OCI-LY7 (cell line): ENCODE results near the gene STK10. TPM values are rescaled to one million over a fixed set of nuclear protein-coding genes. Genes with fewer than 3 reads are reported as not detected.

ENCODE experiments used
- BruUV-seq: library from RNA; stranded (reverse); fragments of 400-500 nt; replicated peaks from 2 replicates; lab custom pipeline; 2021; lab: Mats Ljungman, UMichigan
- CTCF ChIA-PET: fragments of 300-600 bp; sonication (Branson Sonifier 250); formaldehyde crosslinking; loops from one replicate; lab custom pipeline; 2022; ENCODE audit warnings: antibody characterized with exemption; ENCODE audit not compliant: unreplicated experiment; lab: Charles Lee
- POLR2A ChIA-PET: fragments of 300-600 bp; sonication (Branson Sonifier 250); formaldehyde crosslinking; loops from one replicate; lab custom pipeline; 2022; ENCODE audit warnings: antibody characterized with exemption; lab: Charles Lee
- DNase-seq: peaks from one replicate; pipeline ENCODE4 v3.0.0-alpha.2; 2015; ENCODE audit warnings: low spot score
- H2AFZ ChIP-seq: fragments of 200-600 bp; sonication (generic), shearing (Covaris generic); 2 replicates; pipeline ENCODE4 v1.6.1; 2014; ENCODE audit warnings: mild to moderate bottlenecking, antibody characterized with exemption, low read length, moderate library complexity
- H3K27ac ChIP-seq: fragments of 200-600 bp; sonication (generic); 2 replicates; pipeline ENCODE4 v1.5.1; 2014; ENCODE audit warnings: mixed run types, low read depth, mild to moderate bottlenecking, moderate library complexity, low read length, inconsistent platforms; ENCODE audit not compliant: poor library complexity, severe bottlenecking
- H3K36me3 ChIP-seq: fragments of 200-600 bp; sonication (generic); 2 replicates; pipeline ENCODE4 v1.6.1; 2014; ENCODE audit warnings: mild to moderate bottlenecking, antibody characterized with exemption, low read length, moderate library complexity, mixed read lengths; ENCODE audit not compliant: insufficient read depth
- H3K4me1 ChIP-seq: fragments of 200-600 bp; sonication (generic); 2 replicates; pipeline ENCODE4 v1.5.1; 2014; ENCODE audit warnings: mild to moderate bottlenecking, low read length; ENCODE audit not compliant: insufficient read depth, poor library complexity, severe bottlenecking
- H3K4me2 ChIP-seq: fragments of 200-600 bp; sonication (generic); 2 replicates; pipeline ENCODE4 v1.6.1; 2014; ENCODE audit warnings: mild to moderate bottlenecking, low read length
- H3K4me3 ChIP-seq: fragments of 200-600 bp; sonication (generic); 2 replicates; pipeline ENCODE4 v1.5.1; 2014; ENCODE audit warnings: mild to moderate bottlenecking, low read depth, low read length; ENCODE audit not compliant: poor library complexity, severe bottlenecking
- H3K79me2 ChIP-seq: fragments of 200-600 bp; sonication (generic); 2 replicates; pipeline ENCODE4 v1.6.1; 2016; ENCODE audit warnings: low read depth, mild to moderate bottlenecking, low read length, moderate library complexity, mixed read lengths; ENCODE audit not compliant: insufficient read depth
- H3K9me2 ChIP-seq: fragments of 200-600 bp; sonication (generic); 2 replicates; pipeline ENCODE4 v1.6.1; 2016; ENCODE audit warnings: mild to moderate bottlenecking, low read length, mixed read lengths; ENCODE audit not compliant: insufficient read depth
- H3K9me3 ChIP-seq: fragments of 200-600 bp; sonication (generic); 2 replicates; pipeline ENCODE4 v1.6.1; 2014; ENCODE audit warnings: mild to moderate bottlenecking, mixed run types, low read length, mixed read lengths
- H4K20me1 ChIP-seq: fragments of 200-600 bp; sonication (generic); 2 replicates; pipeline ENCODE4 v1.6.1; 2014; ENCODE audit warnings: mild to moderate bottlenecking, antibody characterized with exemption, low read length, moderate library complexity, mixed read lengths; ENCODE audit not compliant: insufficient read depth
- EZH2phosphoT487 ChIP-seq: fragments of 200-600 bp; sonication (generic); IDR thresholded peaks from 2 replicates; pipeline ENCODE4 v1.6.1; 2018; ENCODE audit warnings: low read depth, borderline replicate concordance, mild to moderate bottlenecking, mixed run types, antibody characterized with exemption, low read length, moderate library complexity, mixed read lengths
- intact Hi-C: fragments of 100-400 bp; cut with micrococcal nuclease; formaldehyde crosslinking; loops from one replicate; pipeline ENCODE4 v1.10.0; 2022; ENCODE audit not compliant: unreplicated experiment
- total RNA-seq, 2 experiments: library from RNA; depleted of rRNA in 1 of 2; stranded (reverse); fragments of >200 nt in 1 of 2; shearing (Covaris generic) in 1 of 2; gene quantifications; 2 replicates each; pipeline ENCODE4 v1.2.3, GENCODE V29; 2014 to 2022
- TF ChIP-seq, protein P1 (sequence below): fragments of 200-600 bp; sonication (generic); conservative IDR thresholded peaks from 2 replicates; pipeline ENCODE4 v1.5.1; 2014; ENCODE audit warnings: mild to moderate bottlenecking, antibody characterized with exemption, low read length, moderate library complexity, mixed read lengths

The STK10 gene
- total RNA-seq, 2 experiments from 2014 or later, result 53.7 to 89.7 TPM

DNA sequence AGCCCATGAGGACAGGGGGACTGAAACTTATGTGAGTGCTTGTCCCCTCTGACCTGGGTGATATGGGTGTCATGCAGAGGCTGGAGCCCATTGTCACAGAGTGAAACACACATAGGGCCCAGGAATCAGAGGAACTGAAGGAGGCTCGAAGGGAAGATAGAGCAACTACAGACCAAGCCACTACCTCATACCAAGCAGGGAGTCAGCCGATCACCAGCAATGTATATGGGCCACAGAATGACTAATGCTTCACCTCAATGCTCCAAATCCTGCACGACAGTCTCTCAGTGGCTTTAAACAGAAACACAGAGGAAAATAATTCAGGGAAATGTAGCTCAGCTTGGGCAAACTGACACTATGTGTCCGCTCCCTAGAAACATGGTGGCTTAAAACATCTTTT lies 172.7 kb downstream of the STK10 start:
- no peaks in the 10 kb centered on the region for H4K20me1 ChIP-seq
- no TSS peak for BruUV-seq
- H3K9me2 ChIP-seq, result no peaks in the 10 kb centered on the region
- no peaks in the 10 kb centered on the region for H3K4me1 ChIP-seq
- H3K4me3 ChIP-seq, result no peak overlapping the region
- no peaks in the 10 kb centered on the region for H3K9me3 ChIP-seq
- no peaks in the 10 kb centered on the region for H3K79me2 ChIP-seq
- H2AFZ ChIP-seq, result no peak overlapping the region
- no peaks in the 10 kb centered on the region for H3K36me3 ChIP-seq
- ChIA-PET POLR2A (no interaction called here), CTCF (no interaction called here)
- DNase-seq, result no peak
- intact Hi-C loops, result no loop called here
- TF ChIP-seq, protein P1, sequence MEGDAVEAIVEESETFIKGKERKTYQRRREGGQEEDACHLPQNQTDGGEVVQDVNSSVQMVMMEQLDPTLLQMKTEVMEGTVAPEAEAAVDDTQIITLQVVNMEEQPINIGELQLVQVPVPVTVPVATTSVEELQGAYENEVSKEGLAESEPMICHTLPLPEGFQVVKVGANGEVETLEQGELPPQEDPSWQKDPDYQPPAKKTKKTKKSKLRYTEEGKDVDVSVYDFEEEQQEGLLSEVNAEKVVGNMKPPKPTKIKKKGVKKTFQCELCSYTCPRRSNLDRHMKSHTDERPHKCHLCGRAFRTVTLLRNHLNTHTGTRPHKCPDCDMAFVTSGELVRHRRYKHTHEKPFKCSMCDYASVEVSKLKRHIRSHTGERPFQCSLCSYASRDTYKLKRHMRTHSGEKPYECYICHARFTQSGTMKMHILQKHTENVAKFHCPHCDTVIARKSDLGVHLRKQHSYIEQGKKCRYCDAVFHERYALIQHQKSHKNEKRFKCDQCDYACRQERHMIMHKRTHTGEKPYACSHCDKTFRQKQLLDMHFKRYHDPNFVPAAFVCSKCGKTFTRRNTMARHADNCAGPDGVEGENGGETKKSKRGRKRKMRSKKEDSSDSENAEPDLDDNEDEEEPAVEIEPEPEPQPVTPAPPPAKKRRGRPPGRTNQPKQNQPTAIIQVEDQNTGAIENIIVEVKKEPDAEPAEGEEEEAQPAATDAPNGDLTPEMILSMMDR, result no peak
- no peak for TF ChIP-seq EZH2phosphoT487
- no peak overlapping the region for H3K4me2 ChIP-seq
- H3K27ac ChIP-seq, result no peak overlapping the region

DNA sequence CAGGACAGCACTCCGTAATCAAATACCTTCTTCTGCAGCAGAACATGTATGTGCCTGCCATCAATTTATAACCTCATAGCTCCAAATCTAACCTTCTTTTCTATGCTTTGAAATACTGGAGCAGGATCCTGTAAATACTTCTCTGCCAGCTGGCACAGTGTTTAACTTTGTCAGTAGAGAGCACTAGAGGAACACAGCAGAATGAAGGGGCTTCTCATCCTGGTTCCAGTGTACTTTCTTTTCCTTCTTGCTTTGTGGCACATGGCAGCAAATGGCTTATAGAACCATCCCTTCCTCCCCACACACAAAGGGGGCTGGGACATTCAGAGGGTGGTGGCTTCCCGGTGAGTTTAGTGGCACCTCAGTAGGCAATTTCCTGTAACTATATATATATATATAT lies 177.7 kb downstream of the STK10 start:
- peaks cover 12% of the 10 kb centered on the region for H3K79me2 ChIP-seq
- H3K4me3 ChIP-seq, result no peak overlapping the region
- no peaks in the 10 kb centered on the region for H3K36me3 ChIP-seq
- H3K9me3 ChIP-seq, result no peaks in the 10 kb centered on the region
- H3K9me2 ChIP-seq, result no peaks in the 10 kb centered on the region
- H4K20me1 ChIP-seq, result peaks cover 2% of the 10 kb centered on the region; the same call in 1 of the 2 replicates
- POLR2A ChIA-PET, result interaction anchor here (0.7 to 4.4 kb wide), 4 partner anchors 12 to 99 kb away, joined by 3 to 13 read pairs (median 3); no protein-coding TSS in a partner anchor
- H3K27ac ChIP-seq, result no peak overlapping the region
- H3K4me1 ChIP-seq, result peaks cover 11% of the 10 kb centered on the region
- no peak overlapping the region for H3K4me2 ChIP-seq
- peak; percentile 24 for DNase-seq
- no peak overlapping the region for H2AFZ ChIP-seq
- CTCF ChIA-PET, result interaction anchor here (0.5 kb wide), 1 partner anchor 49 kb away, joined by 5 read pairs; no protein-coding TSS in a partner anchor
- no TSS peak for BruUV-seq
- TF ChIP-seq, protein P1, result peak; percentile 45
- no peak for TF ChIP-seq EZH2phosphoT487
- intact Hi-C loops, result no loop called here

DNA sequence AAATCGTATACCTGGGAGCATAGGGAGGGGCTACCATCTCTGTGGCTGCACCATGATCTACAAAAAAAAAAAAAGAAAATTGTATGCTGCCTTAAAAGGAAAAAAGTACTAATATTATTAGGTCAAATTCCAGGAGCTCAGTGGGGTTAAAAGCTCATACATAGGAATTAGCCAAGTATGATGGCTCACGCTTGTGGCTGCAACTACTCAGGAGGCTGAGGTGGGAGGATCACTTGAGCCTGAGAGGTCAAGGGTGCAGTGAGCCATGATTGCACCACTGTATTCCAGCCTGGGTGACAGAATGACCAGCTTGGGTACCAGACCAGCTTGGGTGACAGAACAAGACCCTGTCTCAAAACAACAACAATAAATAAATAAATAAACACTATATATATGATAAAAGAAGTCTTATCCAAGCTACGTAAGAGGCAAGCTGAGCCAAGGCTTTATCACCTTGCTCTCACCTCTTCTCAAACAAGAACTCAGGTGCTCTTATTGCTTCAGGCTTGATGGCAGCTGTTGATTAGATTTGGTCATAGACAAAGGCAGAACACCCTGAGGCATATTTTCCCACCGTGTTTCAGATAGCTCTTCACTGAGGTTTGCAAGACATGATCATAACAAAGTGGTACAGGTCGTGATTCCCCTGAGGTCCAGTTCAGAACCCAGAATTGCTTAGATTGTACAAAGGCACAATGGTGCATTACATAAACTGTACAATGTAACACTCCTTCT lies 178.3 kb downstream of the STK10 start:
- Histone ChIP-seq H3K9me3 (no peaks in the 10 kb centered on the region), H3K36me3 (no peaks in the 10 kb centered on the region), H3K9me2 (no peaks in the 10 kb centered on the region), H2AFZ (no peak overlapping the region), H4K20me1 (peaks cover 8% of the 10 kb centered on the region; the same call in 1 of the 2 replicates), H3K4me3 (no peak overlapping the region), H3K27ac (no peak overlapping the region), H3K4me2 (no peak overlapping the region), H3K79me2 (peaks cover 18% of the 10 kb centered on the region), H3K4me1 (peaks cover 14% of the 10 kb centered on the region)
- POLR2A ChIA-PET, result interaction anchor here (0.7 to 4.4 kb wide), 7 partner anchors 12 to 178 kb away, joined by 3 to 13 read pairs (median 3); no protein-coding TSS in a partner anchor
- CTCF ChIA-PET, result interaction anchor here (0.5 kb wide), 1 partner anchor 50 kb away, joined by 5 read pairs; no protein-coding TSS in a partner anchor
- DNase-seq, result no peak
- intact Hi-C loops, result loop anchor here (5.0 kb wide), 4 partner anchors 77 to 622 kb away; partner anchors contain the start of genes NPM1, STK10 and UBTD2
- TF ChIP-seq, protein P1, result no peak
- TF ChIP-seq EZH2phosphoT487, result no peak
- BruUV-seq, result no TSS peak
